Aorta (tissue), 5 donors: ENCODE measurements around the gene AVPR2. TPM values are rescaled to one million over a fixed set of nuclear protein-coding genes. Genes with fewer than 3 reads are reported as not detected.

ENCODE experiments used
- ATAC-seq: fragments of 200-7000 bp; cut with Tn5 transposase; one replicate; pipeline ENCODE4 v1.9.1; 2022; ENCODE audit warnings: moderate library complexity; ENCODE audit not compliant: low FRiP score
- DNase-seq, 2 donors: peaks; one replicate each; pipeline ENCODE4 v3.0.0-alpha.2; 2020
- H3K27ac ChIP-seq, 2 donors: one replicate each; pipeline ENCODE4 v1.5.1; 2013; ENCODE audit warnings: low read length in 2 of 2, mild to moderate bottlenecking in 2 of 2, moderate library complexity in 2 of 2, control low read depth in 1 of 2, inconsistent platforms in 1 of 2, low read depth in 1 of 2
- H3K27me3 ChIP-seq, 2 donors: one replicate each; pipeline ENCODE4 v1.6.1; 2013; ENCODE audit warnings: control low read depth in 1 of 2, low read length in 1 of 2, mild to moderate bottlenecking in 1 of 2, moderate library complexity in 1 of 2; ENCODE audit not compliant: insufficient read depth in 2 of 2, control insufficient read depth in 1 of 2
- H3K36me3 ChIP-seq, 2 donors: one replicate each; pipeline ENCODE4 v1.6.1; 2013; ENCODE audit warnings: control low read depth in 1 of 2, low read length in 1 of 2, mild to moderate bottlenecking in 1 of 2; ENCODE audit not compliant: insufficient read depth in 2 of 2, control insufficient read depth in 1 of 2
- H3K4me1 ChIP-seq, 2 donors: one replicate each; pipeline ENCODE4 v1.6.1; 2013; ENCODE audit warnings: low read length in 2 of 2, control low read depth in 1 of 2, mild to moderate bottlenecking in 1 of 2, moderate library complexity in 1 of 2; ENCODE audit not compliant: insufficient read depth in 2 of 2, control insufficient read depth in 1 of 2
- H3K4me3 ChIP-seq, 2 donors: one replicate each; pipeline ENCODE4 v1.5.1; 2013; ENCODE audit warnings: low read length in 2 of 2, control low read depth in 1 of 2, mild to moderate bottlenecking in 1 of 2
- H3K9me3 ChIP-seq: one replicate; pipeline ENCODE4 v1.6.1; 2013; ENCODE audit warnings: mild to moderate bottlenecking, low read length; ENCODE audit not compliant: control insufficient read depth
- WGBS, 2 donors: extraction: QIAGEN DNeasy Blood & Tissue Kit; methylation state at CpG; one replicate each; pipeline ENCODE4 v1.1.7; 2013; 5-methylcytosine and 5-hydroxymethylcytosine counted together
- intact Hi-C, 2 donors: fragments of 100-400 bp; cut with DNase I; formaldehyde crosslinking; loops; one replicate each; pipeline versions ENCODE4 v1.14.2 to v1.15.0; 2022
- polyA plus RNA-seq, 2 donors: library from polyadenylated mRNA; stranded (reverse); fragments of 200-250 nt; gene quantifications; one replicate each; pipeline ENCODE4 v1.2.3, GENCODE V29; 2013
- total RNA-seq, 2 donors: library from RNA; stranded (reverse); fragmentation: NEBNext Ultra II Directional; extraction: Animal tissue kit (Norgen Biotek cat#: 25700); gene quantifications; one replicate each; pipeline ENCODE4 v1.2.1, GENCODE V29; 2021
- donor health status: healthy with polysubstance abuse.
- donor health status: Bipolar disorder and iron deficiency.
- donor health status: DM: no; HTN: no; CAD: no.
- donor health status: DM: no; HTN: no; CAD: no.
- donor health status: DM: yes; HTN: yes; CAD: no.

The AVPR2 gene
- total and polyA plus RNA-seq, 4 donors, result 0.23 to 4.6 (median 3.0) TPM; not detected in 1

GRCh38 chrX:153887385-153887784, 17.1 kb upstream of the AVPR2 start:
- 75 to 76% methylated on average over 8 of the region's 8 CpGs for WGBS, 2 donors
- intact Hi-C loops, result no loop called here
- Histone ChIP-seq H3K36me3 (no peaks in the 10 kb centered on the region), H3K27me3 (no peaks in the 10 kb centered on the region), H3K4me3 (no peak overlapping the region), H3K4me1 (no peaks in the 10 kb centered on the region), H3K27ac (no peak overlapping the region), H3K9me3 (no peaks in the 10 kb centered on the region)
- DNase-seq (no peak), ATAC-seq (no peak)

GRCh38 chrX:153888344-153888743, 16.1 kb upstream of the AVPR2 start:
- intact Hi-C loops, result no loop called here
- no peak for ATAC-seq

GRCh38 chrX:153889123-153889522, 15.3 kb upstream of the AVPR2 start:
- DNase-seq, result no peak
- no peak overlapping the region for H3K4me3 ChIP-seq
- no peaks in the 10 kb centered on the region for H3K4me1 ChIP-seq
- no peaks in the 10 kb centered on the region for H3K9me3 ChIP-seq
- H3K27ac ChIP-seq, result no peak overlapping the region
- WGBS, 2 donors, result 93 to 94% methylated on average over 6 of the region's 6 CpGs
- no peak for ATAC-seq
- intact Hi-C loops, result no loop called here
- H3K27me3 ChIP-seq, result no peaks in the 10 kb centered on the region
- H3K36me3 ChIP-seq, result no peaks in the 10 kb centered on the region

More at GRCh38 chrX:153888344-153888743, 16.1 kb upstream of the AVPR2 start:
- Histone ChIP-seq H3K27me3 (no peaks in the 10 kb centered on the region), H3K36me3 (no peaks in the 10 kb centered on the region), H3K4me1 (no peaks in the 10 kb centered on the region), H3K9me3 (no peaks in the 10 kb centered on the region), H3K4me3 (no peak overlapping the region), H3K27ac (no peak overlapping the region)
- no peak for DNase-seq
- WGBS, 2 donors, result 61 to 66% methylated on average over 6 of the region's 6 CpGs

- no peak for DNase-seq
- Histone ChIP-seq H3K36me3 (no peaks in the 10 kb centered on the region), H3K4me3 (no peak overlapping the region), H3K27ac (no peak overlapping the region), H3K4me1 (no peaks in the 10 kb centered on the region), H3K9me3 (no peaks in the 10 kb centered on the region), H3K27me3 (no peaks in the 10 kb centered on the region)
- ATAC-seq, result no peak
- intact Hi-C loops, result no loop called here
These were observed 6.6 kb upstream of the AVPR2 start for GRCh38 chrX:153897899-153898298.

- Histone ChIP-seq H3K36me3 (no peaks in the 10 kb centered on the region), H3K4me3 (no peak overlapping the region), H3K4me1 (no peaks in the 10 kb centered on the region), H3K27ac (no peak overlapping the region), H3K27me3 (no peaks in the 10 kb centered on the region), H3K9me3 (no peaks in the 10 kb centered on the region)
- ATAC-seq (no peak), DNase-seq (peak; percentile 77 to 78)
- WGBS, 2 donors, result 37 to 61% methylated on average over 25 to 26 of the region's 26 CpGs
- intact Hi-C loops, result no loop called here
These were observed 3.4 kb upstream of the AVPR2 start for GRCh38 chrX:153900831-153901752.

- Histone ChIP-seq H3K4me3 (no peak overlapping the region), H3K27me3 (no peaks in the 10 kb centered on the region), H3K36me3 (no peaks in the 10 kb centered on the region), H3K9me3 (no peaks in the 10 kb centered on the region), H3K27ac (no peak overlapping the region), H3K4me1 (no peaks in the 10 kb centered on the region)
- intact Hi-C loops, result no loop called here
- 58 to 65% methylated on average over 8 of the region's 8 CpGs for WGBS, 2 donors
- no peak for DNase-seq
- ATAC-seq, result no peak
These were observed 2.7 kb upstream of the AVPR2 start for GRCh38 chrX:153901753-153902140.

- Histone ChIP-seq H3K27ac (no peak overlapping the region), H3K36me3 (no peaks in the 10 kb centered on the region), H3K4me1 (no peaks in the 10 kb centered on the region), H3K4me3 (no peak overlapping the region), H3K9me3 (no peaks in the 10 kb centered on the region), H3K27me3 (no peaks in the 10 kb centered on the region)
- WGBS, 2 donors, result 64 to 66% methylated on average over 10 of the region's 10 CpGs
- ATAC-seq (no peak), DNase-seq (no peak)
- intact Hi-C loops, result no loop called here
These were observed 2.1 kb upstream of the AVPR2 start for GRCh38 chrX:153902385-153902784.

- Histone ChIP-seq H3K4me1 (no peaks in the 10 kb centered on the region), H3K36me3 (no peaks in the 10 kb centered on the region), H3K9me3 (no peaks in the 10 kb centered on the region), H3K4me3 (no peak overlapping the region), H3K27me3 (no peaks in the 10 kb centered on the region), H3K27ac (no peak overlapping the region)
- peak in 1 of 2 donors; percentile 63 for DNase-seq
- 70 to 79% methylated on average over 16 to 18 of the region's 18 CpGs for WGBS, 2 donors
- intact Hi-C loops, result no loop called here
- ATAC-seq, result no peak
These were observed 1.1 kb upstream of the AVPR2 start for GRCh38 chrX:153903238-153903980.
